AG04450 (cell line): ENCODE measurements around the gene INHBC. TPM values are rescaled to one million over a fixed set of nuclear protein-coding genes. Genes with fewer than 3 reads are reported as not detected.

Experiments used
- CTCF ChIA-PET: fragments of 300-600, 350-600 bp; formaldehyde crosslinking; extraction: SDS; loops from one replicate; lab custom pipeline; 2022; ENCODE audit warnings: antibody characterized with exemption, inconsistent platforms; lab: Charles Lee
- POLR2A ChIA-PET: fragments of 350-600 bp; formaldehyde crosslinking; extraction: SDS; loops from one replicate; lab custom pipeline; 2021; ENCODE audit warnings: antibody characterized with exemption, inconsistent platforms; lab: Yijun Ruan, JAX
- DNase-seq: peaks from one replicate; pipeline ENCODE4 v3.0.0-alpha.2; 2011; ENCODE audit warnings: low read depth, low spot score
- H3K27ac ChIP-seq: one replicate; pipeline ENCODE4 v1.5.1; 2012; ENCODE audit warnings: low read depth, low read length, control low read depth
- H3K27me3 ChIP-seq: one replicate; pipeline ENCODE4 v1.6.0; 2012; ENCODE audit warnings: low read length; ENCODE audit not compliant: control insufficient read depth, insufficient read depth
- H3K4me3 ChIP-seq: 2 replicates; pipeline ENCODE4 v1.5.1; 2011; ENCODE audit warnings: mild to moderate bottlenecking, low read depth, low read length, control low read depth
- H3K9me3 ChIP-seq: 2 replicates; pipeline ENCODE4 v1.5.1; 2012; ENCODE audit warnings: low read length; ENCODE audit not compliant: control insufficient read depth, insufficient read depth
- polyA plus RNA-seq: library from polyadenylated mRNA; depleted of rRNA; stranded (reverse); fragments of >200 nt; gene quantifications from 2 replicates; pipeline ENCODE4 v1.2.3, GENCODE V29; 2011
- TF ChIP-seq, protein P1 (sequence below): IDR thresholded peaks from 2 replicates; pipeline ENCODE4 v1.5.1; 2011; ENCODE audit warnings: low read depth, low read length, control low read depth, inconsistent platforms

Gene INHBC
- polyA plus RNA-seq, 1 experiment, result not detected

- H3K27ac ChIP-seq, result no peak overlapping the region
- ChIA-PET CTCF (interaction anchor here (0.6 to 1.8 kb wide), 4 partner anchors 10 to 1108 kb away, joined by 3 to 5 read pairs (median 4); no protein-coding TSS in a partner anchor), POLR2A (no interaction called here)
- no peak for DNase-seq
- no peaks in the 10 kb centered on the region for H3K27me3 ChIP-seq
- no peaks in the 10 kb centered on the region for H3K9me3 ChIP-seq
- no peak overlapping the region for H3K4me3 ChIP-seq
- TF ChIP-seq, protein P1, sequence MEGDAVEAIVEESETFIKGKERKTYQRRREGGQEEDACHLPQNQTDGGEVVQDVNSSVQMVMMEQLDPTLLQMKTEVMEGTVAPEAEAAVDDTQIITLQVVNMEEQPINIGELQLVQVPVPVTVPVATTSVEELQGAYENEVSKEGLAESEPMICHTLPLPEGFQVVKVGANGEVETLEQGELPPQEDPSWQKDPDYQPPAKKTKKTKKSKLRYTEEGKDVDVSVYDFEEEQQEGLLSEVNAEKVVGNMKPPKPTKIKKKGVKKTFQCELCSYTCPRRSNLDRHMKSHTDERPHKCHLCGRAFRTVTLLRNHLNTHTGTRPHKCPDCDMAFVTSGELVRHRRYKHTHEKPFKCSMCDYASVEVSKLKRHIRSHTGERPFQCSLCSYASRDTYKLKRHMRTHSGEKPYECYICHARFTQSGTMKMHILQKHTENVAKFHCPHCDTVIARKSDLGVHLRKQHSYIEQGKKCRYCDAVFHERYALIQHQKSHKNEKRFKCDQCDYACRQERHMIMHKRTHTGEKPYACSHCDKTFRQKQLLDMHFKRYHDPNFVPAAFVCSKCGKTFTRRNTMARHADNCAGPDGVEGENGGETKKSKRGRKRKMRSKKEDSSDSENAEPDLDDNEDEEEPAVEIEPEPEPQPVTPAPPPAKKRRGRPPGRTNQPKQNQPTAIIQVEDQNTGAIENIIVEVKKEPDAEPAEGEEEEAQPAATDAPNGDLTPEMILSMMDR, result no peak
These were observed 31.3 kb downstream of the INHBC start for GRCh38 chr12:57465747-57466505.

GRCh38 chr12:57467212-57467874, 32.8 kb downstream of the INHBC start:
- CTCF ChIA-PET, result interaction anchor here (1.7 to 3.2 kb wide), 3 partner anchors 8 to 14 kb away, joined by 4 to 14 read pairs (median 4); partner anchors contain the start of gene GLI1

DNA sequence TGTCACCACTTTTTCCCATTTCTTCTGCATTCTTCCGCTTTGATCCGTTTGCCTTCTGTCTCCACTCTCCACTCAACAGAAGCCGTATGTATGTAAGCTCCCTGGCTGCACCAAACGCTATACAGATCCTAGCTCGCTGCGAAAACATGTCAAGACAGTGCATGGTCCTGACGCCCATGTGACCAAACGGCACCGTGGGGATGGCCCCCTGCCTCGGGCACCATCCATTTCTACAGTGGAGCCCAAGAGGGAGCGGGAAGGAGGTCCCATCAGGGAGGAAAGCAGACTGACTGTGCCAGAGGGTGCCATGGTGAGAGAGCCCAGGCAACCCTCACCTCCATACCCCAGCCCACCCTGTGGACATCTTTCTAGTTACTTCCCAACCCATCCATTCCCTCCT, 33.3 kb downstream of the INHBC start:
- TF ChIP-seq, protein P1, result no peak
- Histone ChIP-seq H3K27me3 (peaks cover 5% of the 10 kb centered on the region), H3K27ac (no peak overlapping the region), H3K4me3 (no peak overlapping the region), H3K9me3 (no peaks in the 10 kb centered on the region)
- POLR2A ChIA-PET, result no interaction called here
- CTCF ChIA-PET, result interaction anchor here (3.2 kb wide), 1 partner anchor 9 kb away, joined by 14 read pairs; the partner anchor contains the start of gene GLI1
- no peak for DNase-seq

More at GRCh38 chr12:57467212-57467874, 32.8 kb downstream of the INHBC start:
- H3K27ac ChIP-seq, result no peak overlapping the region
- no peaks in the 10 kb centered on the region for H3K9me3 ChIP-seq
- H3K4me3 ChIP-seq, result no peak overlapping the region
- DNase-seq, result no peak
- H3K27me3 ChIP-seq, result peaks cover 5% of the 10 kb centered on the region
- POLR2A ChIA-PET, result no interaction called here
- TF ChIP-seq, protein P1, result no peak

DNA sequence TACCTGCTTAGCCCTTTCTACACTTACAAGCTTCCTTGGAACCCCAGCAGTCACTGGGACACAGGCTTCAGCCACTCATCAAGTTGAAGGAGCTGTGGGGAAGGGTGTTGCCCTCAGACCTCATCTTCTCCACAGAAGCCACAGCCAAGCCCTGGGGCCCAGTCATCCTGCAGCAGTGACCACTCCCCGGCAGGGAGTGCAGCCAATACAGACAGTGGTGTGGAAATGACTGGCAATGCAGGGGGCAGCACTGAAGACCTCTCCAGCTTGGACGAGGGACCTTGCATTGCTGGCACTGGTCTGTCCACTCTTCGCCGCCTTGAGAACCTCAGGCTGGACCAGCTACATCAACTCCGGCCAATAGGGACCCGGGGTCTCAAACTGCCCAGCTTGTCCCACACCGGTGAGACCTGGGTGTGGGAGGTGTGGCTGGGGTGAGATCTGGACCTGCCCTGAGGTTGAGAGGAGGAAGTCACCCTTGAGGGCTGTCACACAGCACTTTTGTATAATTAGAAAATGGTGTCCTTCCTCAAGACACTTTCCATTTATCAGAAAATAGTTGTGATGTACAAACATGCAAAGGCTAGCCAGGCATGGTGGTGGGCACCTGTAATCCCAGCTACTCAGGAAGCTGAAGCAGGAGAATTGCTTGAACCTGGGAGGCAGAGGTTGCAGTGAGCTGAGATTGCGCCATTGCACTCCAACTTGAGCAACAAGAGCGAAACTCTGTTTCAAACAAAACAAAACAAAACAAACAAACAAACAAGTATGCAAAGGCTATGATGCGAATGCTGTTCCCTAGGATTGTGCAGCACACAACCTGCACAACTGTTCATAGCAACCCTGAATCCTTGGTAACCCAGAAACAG, 34.9 kb downstream of the INHBC start:
- no peak overlapping the region for H3K4me3 ChIP-seq
- POLR2A ChIA-PET, result no interaction called here
- CTCF ChIA-PET, result interaction anchor here (1.0 to 3.2 kb wide), 3 partner anchors 11 to 17 kb away, joined by 3 to 14 read pairs (median 4); partner anchors contain the start of gene GLI1
- H3K9me3 ChIP-seq, result no peaks in the 10 kb centered on the region
- no peak overlapping the region for H3K27ac ChIP-seq
- TF ChIP-seq, protein P1, result no peak
- DNase-seq, result no peak
- H3K27me3 ChIP-seq, result peaks cover 18% of the 10 kb centered on the region
